GM19372 (cell line): ENCODE data around the gene LHPP.

Source experiments
- ATAC-seq: cut with Tn5 transposase; IDR thresholded peaks from one replicate; pipeline ENCODE4 v1.9.1; 2021; ENCODE audit warnings: mild to moderate bottlenecking, low read depth, moderate library complexity; ENCODE audit not compliant: unreplicated experiment

Gene LHPP

GRCh38 chr10:124532788-124533187 lies 71.2 kb downstream of the LHPP start:
- ATAC-seq = no peak

- ATAC-seq = no peak
Measured at GRCh38 chr10:124533266-124533665, 71.6 kb downstream of the LHPP start.

DNA sequence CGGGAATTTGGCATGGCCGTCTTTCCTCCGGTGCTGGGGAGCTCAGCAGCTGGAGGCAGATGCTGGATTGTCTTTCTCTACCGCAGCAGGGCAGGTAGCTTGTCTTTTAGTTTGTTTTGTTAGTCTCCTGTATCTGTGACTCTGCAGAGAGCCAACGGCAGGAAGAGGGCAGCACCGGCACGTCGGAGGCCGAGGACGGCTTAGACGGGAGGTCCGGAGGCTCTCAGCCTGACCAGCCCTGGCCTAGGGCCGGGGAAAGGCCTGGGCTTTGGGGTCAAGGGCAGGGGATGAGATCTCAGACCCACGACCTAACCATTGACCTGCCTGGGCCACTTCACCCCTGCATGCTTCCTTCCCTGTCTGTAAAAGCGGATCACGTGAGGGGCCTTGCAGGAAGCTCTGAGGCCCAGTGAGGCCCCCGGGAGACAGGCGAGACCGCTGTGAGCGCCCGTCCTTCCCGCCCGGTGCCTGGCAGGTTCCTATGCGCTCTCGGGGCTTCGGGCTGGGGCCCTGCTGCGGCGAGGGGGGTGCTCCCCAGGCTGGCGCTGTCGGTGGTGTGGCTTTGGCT lies 72.7 kb downstream of the LHPP start:
- ATAC-seq = no peak

- no peak for ATAC-seq
Measured at GRCh38 chr10:124534826-124535601, 73.4 kb downstream of the LHPP start.

DNA sequence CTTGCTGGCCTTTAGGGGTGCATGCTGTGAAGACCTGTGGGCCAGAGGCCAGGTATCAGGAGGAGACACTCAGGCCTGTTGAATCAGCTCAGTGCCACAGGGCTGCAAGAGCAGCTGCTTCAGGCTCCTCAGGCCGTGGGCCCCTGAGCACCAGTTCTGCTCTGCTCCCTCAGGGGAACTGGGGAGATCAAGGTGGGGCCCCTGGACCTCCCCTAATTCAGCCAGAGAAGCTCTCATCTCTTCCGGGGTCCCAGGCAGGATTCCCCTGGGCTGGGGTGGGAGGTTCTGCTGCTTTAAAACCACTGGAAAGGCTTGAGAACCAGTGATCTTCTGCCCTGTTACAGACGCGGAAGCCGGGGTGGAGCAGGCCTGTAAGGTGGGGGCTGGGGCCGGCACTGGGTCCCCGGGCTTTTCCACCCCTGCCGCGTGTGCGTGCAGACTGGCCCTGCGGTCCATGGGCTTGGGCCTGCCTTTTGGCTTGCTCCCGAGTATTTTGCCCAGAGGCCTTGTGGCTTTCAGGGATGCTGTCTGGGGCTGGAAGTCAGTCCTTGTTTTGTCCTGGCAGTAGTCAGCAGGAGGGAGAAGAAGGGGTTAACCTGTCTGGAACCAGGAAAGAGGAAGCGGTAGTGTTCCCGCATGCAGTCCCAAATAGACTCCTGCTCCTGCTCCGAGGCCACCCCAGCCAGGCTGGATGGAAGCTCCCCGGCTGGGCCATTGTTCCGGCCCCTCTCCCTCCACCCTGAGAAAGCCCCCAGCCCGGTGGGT lies 74.3 kb downstream of the LHPP start:
- ATAC-seq = no peak

GRCh38 chr10:124536496-124537050 lies 75.0 kb downstream of the LHPP start:
- ATAC-seq = no peak

GRCh38 chr10:124537166-124537725 lies 75.6 kb downstream of the LHPP start:
- ATAC-seq = no peak

- no peak for ATAC-seq
Measured at GRCh38 chr10:124537891-124538290, 76.3 kb downstream of the LHPP start.

- no peak for ATAC-seq
Measured at GRCh38 chr10:124538706-124539105, 77.1 kb downstream of the LHPP start.

DNA sequence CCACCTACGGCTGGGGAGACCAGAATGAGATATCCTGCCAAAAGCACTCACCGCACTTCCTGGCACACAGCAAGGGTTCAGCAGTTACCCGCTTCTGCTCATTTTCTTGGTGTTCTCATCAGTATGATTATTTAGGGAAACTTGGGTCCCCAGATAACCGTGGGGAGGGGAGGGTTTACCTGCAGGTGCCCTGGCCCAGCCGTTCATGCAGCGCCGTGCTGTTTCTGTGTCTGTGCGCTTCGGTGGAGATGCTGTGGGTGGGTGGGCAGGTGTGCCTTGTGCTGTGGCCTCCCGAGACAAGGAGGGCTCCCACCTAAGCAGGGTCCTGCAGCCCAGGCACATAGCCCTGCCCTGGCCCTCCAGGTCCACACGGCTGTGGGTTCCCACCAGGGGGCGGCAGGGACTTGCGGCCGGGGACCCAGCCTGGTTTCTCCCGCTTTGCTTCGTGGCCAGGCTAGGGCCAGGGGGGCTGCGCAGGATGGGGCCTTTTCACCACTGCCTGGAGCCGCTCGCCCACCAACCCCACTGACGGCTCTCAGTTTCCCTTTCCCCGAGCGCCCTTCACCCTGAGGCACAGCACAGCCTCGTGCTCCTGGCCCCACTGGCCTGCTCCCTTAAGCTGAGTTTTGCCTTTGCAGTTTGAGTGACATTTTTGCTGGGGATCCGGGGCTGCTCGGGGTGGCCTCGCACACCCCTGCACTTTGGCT lies 78.5 kb downstream of the LHPP start:
- no peak for ATAC-seq

DNA sequence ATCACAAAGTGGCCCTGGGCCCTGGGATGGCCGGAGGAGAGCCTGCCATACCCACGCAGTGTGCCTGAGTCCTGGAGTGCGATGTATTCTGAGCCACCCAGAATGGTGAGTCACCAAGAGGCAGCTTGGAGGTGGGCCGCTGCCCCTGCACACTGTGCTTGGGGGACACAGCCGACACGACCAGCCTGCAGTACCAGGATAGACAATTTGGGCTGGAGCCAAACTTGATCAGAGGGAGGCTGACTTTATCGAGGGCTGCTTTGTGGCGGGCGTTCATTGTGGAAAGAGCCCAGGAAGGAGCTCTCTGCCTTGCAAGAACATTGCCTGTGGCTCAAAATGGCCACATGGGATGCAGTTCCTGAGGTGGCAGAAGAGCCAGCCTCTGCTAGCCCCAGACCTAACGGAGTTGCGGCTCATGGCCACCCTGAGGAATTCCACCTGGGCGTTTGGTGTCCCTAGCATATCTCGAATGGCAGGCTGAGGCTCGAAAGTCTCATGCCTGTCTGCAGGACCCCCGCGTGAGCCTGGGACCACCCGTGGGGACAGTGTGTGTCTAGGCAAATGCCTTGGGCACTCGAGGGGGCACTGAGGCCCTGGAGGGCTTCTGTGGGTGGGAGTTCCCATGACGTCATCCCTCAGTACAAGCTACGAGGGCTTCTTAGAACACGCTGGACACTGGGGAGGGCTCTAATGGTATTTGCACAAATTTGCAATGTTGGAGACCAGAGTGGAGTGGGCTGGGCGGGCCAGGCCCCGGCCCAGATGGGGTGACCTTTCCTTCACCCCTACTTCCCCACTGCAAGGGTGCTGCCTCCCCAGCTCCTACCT lies 79.7 kb downstream of the LHPP start:
- no peak for ATAC-seq

DNA sequence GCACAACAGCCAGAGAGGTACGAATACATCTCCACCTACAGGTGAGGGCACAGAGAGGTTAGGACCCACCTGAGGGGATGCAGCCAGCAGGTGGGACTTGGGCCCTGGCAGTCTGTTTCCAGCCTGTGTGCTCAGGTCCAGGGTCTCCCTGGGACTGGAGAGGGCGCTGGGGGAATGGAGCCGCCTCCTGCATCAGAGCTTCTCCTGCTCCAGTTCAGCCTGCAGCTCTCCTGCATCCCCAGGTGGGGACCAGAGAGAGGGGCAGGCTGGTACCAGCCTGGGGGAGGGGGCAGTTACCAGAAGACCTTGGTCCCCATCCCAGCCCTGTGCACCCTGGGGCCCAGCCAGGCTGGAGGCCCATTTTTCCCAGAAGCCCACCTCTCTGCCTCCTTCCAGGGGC lies 80.7 kb downstream of the LHPP start:
- ATAC-seq = no peak

DNA sequence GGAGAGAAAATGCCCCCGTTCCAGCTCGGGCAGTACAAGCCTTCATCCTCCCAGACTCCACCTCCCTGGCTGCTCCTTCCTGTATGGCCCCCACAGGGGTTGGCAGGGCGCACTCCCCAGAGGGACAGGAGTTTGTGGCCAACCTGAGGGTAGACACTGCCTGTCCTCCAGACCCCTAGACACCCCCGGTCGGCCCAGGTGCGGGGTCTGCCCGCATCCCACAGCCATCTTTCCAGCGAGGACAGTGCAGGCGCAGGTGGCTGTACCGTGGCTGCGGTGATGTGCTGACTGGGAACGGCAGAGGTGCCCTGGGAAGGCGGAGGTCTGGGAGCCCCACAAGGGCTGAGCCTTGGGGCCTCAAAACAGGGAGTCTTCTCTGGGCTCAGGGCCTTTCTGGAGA lies 81.5 kb downstream of the LHPP start:
- no peak for ATAC-seq

- ATAC-seq = no peak
Measured at GRCh38 chr10:124543971-124544370, 82.3 kb downstream of the LHPP start.

GRCh38 chr10:124544711-124545110 lies 83.1 kb downstream of the LHPP start:
- no peak for ATAC-seq

- no peak for ATAC-seq
Measured at GRCh38 chr10:124545351-124546054, 83.9 kb downstream of the LHPP start.

DNA sequence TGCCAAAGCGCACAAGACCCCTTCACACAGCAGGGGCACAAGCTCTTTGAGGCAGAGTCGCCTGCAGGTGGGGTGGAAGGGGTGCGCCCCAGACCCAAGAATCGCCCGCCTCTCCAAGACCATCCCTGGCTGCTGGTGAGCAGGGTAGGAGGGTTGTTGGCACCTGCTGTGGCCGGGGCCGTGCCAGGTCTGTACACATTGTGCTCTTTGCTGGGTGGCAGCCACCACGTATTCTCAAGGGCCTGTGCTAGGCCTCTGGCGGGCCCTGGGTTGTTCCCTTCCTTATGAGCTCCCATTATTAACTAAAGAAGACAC lies 84.4 kb downstream of the LHPP start:
- ATAC-seq = no peak

- ATAC-seq = no peak
Measured at GRCh38 chr10:124546957-124547646, 85.5 kb downstream of the LHPP start.
